Ovary (tissue), 3 donors: ENCODE data around the gene TYW1B.
"Not testable (repeated sequence)": the region's sequence is repeated elsewhere in the genome, so short reads cannot be mapped to it uniquely, and the experiment has no call there.

Source experiments
- CTCF ChIP-seq, 3 donors: fragments of 450-650 bp in 2 of 3; fragments of 200-600 bp in 1 of 3; IDR thresholded peaks; one replicate each; pipeline versions ENCODE4 v1.5.1 to v1.8.0; 2016 to 2022; ENCODE audit warnings: antibody characterized with exemption in 3 of 3, mild to moderate bottlenecking in 1 of 3
- EP300 ChIP-seq: sonication (generic); formaldehyde crosslinking; IDR thresholded peaks from one replicate; pipeline ENCODE4 v1.6.1; 2017; ENCODE audit warnings: antibody characterized with exemption
- POLR2A ChIP-seq: fragments of 450-650 bp; IDR thresholded peaks from one replicate; pipeline ENCODE4 v1.6.1; 2017; ENCODE audit warnings: antibody characterized with exemption, mild to moderate bottlenecking, moderate library complexity
- donor health status: DM: no; HTN: no; CAD: no.

GRCh38 chr7:72705693-72706092, 122.3 kb downstream of the TYW1B start:
- TF ChIP-seq POLR2A; CTCF (IDR thresholded peaks at IDR 0.05); EP300: not testable (repeated sequence)
